ENCODE data around the gene NAA25.
"Not testable (repeated sequence)": the region's sequence is repeated elsewhere in the genome, so short reads cannot be mapped to it uniquely, and the experiment has no call there.

NAA25 gene

GRCh38 chr12:112000820-112001219, 107.8 kb downstream of the NAA25 start:
- Histone ChIP-seq H3K9me3 (ENCODE audit: control insufficient read depth in 2 of 2, low read length in 2 of 2) (no peaks in the 10 kb centered on the region), H3K27ac (ENCODE audit: low read depth in 2 of 2, low read length in 2 of 2) (no peak overlapping the region), H3K9ac (ENCODE audit: low read depth in 1 of 2, low read length in 2 of 2) (no peak overlapping the region), H3K4me1 (ENCODE audit: control insufficient read depth in 2 of 2, insufficient read depth in 2 of 2, low read length in 2 of 2) (no peaks in the 10 kb centered on the region), H3K27me3 (ENCODE audit: control insufficient read depth in 2 of 2, insufficient read depth in 2 of 2, low read length in 2 of 2) (no peaks in the 10 kb centered on the region), H3K36me3 (ENCODE audit: control insufficient read depth in 2 of 2, insufficient read depth in 2 of 2, low read length in 2 of 2) (no peaks in the 10 kb centered on the region), H3K4me3 (ENCODE audit: low read length in 2 of 2) (no peak overlapping the region)

- not testable (repeated sequence) for H3K36me3 ChIP-seq (ENCODE audit: control insufficient read depth in 2 of 2, insufficient read depth in 2 of 2, low read length in 2 of 2); H3K4me3 ChIP-seq (ENCODE audit: low read length in 2 of 2); H3K9ac ChIP-seq (ENCODE audit: low read depth in 1 of 2, low read length in 2 of 2); H3K9me3 ChIP-seq (ENCODE audit: control insufficient read depth in 2 of 2, low read length in 2 of 2); H3K27me3 ChIP-seq (ENCODE audit: control insufficient read depth in 2 of 2, insufficient read depth in 2 of 2, low read length in 2 of 2); H3K4me1 ChIP-seq (ENCODE audit: control insufficient read depth in 2 of 2, insufficient read depth in 2 of 2, low read length in 2 of 2); H3K27ac ChIP-seq (ENCODE audit: low read depth in 2 of 2, low read length in 2 of 2)
Measured at GRCh38 chr12:111999129-111999528, 109.5 kb downstream of the NAA25 start.

- H3K9me3 ChIP-seq (ENCODE audit: control insufficient read depth in 2 of 2, low read length in 2 of 2): no peaks in the 10 kb centered on the region
- H3K27ac ChIP-seq (ENCODE audit: low read depth in 2 of 2, low read length in 2 of 2): no peak overlapping the region
- H3K36me3 ChIP-seq (ENCODE audit: control insufficient read depth in 2 of 2, insufficient read depth in 2 of 2, low read length in 2 of 2): no peaks in the 10 kb centered on the region
- no peaks in the 10 kb centered on the region for H3K4me1 ChIP-seq (ENCODE audit: control insufficient read depth in 2 of 2, insufficient read depth in 2 of 2, low read length in 2 of 2)
- H3K4me3 ChIP-seq (ENCODE audit: low read length in 2 of 2): no peak overlapping the region
- no peaks in the 10 kb centered on the region for H3K27me3 ChIP-seq (ENCODE audit: control insufficient read depth in 2 of 2, insufficient read depth in 2 of 2, low read length in 2 of 2)
- H3K9ac ChIP-seq (ENCODE audit: low read depth in 1 of 2, low read length in 2 of 2): no peak overlapping the region
Measured at GRCh38 chr12:111998015-111998414, 110.6 kb downstream of the NAA25 start.

GRCh38 chr12:111997300-111997699, 111.3 kb downstream of the NAA25 start:
- no peak overlapping the region for H3K9ac ChIP-seq (ENCODE audit: low read depth in 1 of 2, low read length in 2 of 2)
- H3K4me1 ChIP-seq (ENCODE audit: control insufficient read depth in 2 of 2, insufficient read depth in 2 of 2, low read length in 2 of 2): no peaks in the 10 kb centered on the region
- H3K27ac ChIP-seq (ENCODE audit: low read depth in 2 of 2, low read length in 2 of 2): no peak overlapping the region
- no peaks in the 10 kb centered on the region for H3K36me3 ChIP-seq (ENCODE audit: control insufficient read depth in 2 of 2, insufficient read depth in 2 of 2, low read length in 2 of 2)
- no peaks in the 10 kb centered on the region for H3K9me3 ChIP-seq (ENCODE audit: control insufficient read depth in 2 of 2, low read length in 2 of 2)
- no peak overlapping the region for H3K4me3 ChIP-seq (ENCODE audit: low read length in 2 of 2)
- no peaks in the 10 kb centered on the region for H3K27me3 ChIP-seq (ENCODE audit: control insufficient read depth in 2 of 2, insufficient read depth in 2 of 2, low read length in 2 of 2)

GRCh38 chr12:111995782-111996480, 112.7 kb downstream of the NAA25 start:
- Histone ChIP-seq H3K27me3 (ENCODE audit: control insufficient read depth in 2 of 2, insufficient read depth in 2 of 2, low read length in 2 of 2) (no peaks in the 10 kb centered on the region), H3K27ac (ENCODE audit: low read depth in 2 of 2, low read length in 2 of 2) (no peak overlapping the region), H3K9ac (ENCODE audit: low read depth in 1 of 2, low read length in 2 of 2) (no peak overlapping the region), H3K4me3 (ENCODE audit: low read length in 2 of 2) (no peak overlapping the region), H3K36me3 (ENCODE audit: control insufficient read depth in 2 of 2, insufficient read depth in 2 of 2, low read length in 2 of 2) (no peaks in the 10 kb centered on the region), H3K4me1 (ENCODE audit: control insufficient read depth in 2 of 2, insufficient read depth in 2 of 2, low read length in 2 of 2) (no peaks in the 10 kb centered on the region), H3K9me3 (ENCODE audit: control insufficient read depth in 2 of 2, low read length in 2 of 2) (no peaks in the 10 kb centered on the region)

GRCh38 chr12:111994211-111995111, 114.1 kb downstream of the NAA25 start:
- not testable (repeated sequence) for H3K27me3 ChIP-seq (ENCODE audit: control insufficient read depth in 2 of 2, insufficient read depth in 2 of 2, low read length in 2 of 2); H3K9ac ChIP-seq (ENCODE audit: low read depth in 1 of 2, low read length in 2 of 2); H3K4me1 ChIP-seq (ENCODE audit: control insufficient read depth in 2 of 2, insufficient read depth in 2 of 2, low read length in 2 of 2); H3K36me3 ChIP-seq (ENCODE audit: control insufficient read depth in 2 of 2, insufficient read depth in 2 of 2, low read length in 2 of 2); H3K9me3 ChIP-seq (ENCODE audit: control insufficient read depth in 2 of 2, low read length in 2 of 2)
- Histone ChIP-seq H3K27ac (ENCODE audit: low read depth in 2 of 2, low read length in 2 of 2) (peak overlapping the region in 1 of 2 donors; percentile 35), H3K4me3 (ENCODE audit: low read length in 2 of 2) (peak overlapping the region in 1 of 2 donors; percentile 48)

GRCh38 chr12:111993292-111994150, 115.1 kb downstream of the NAA25 start:
- H3K27ac ChIP-seq (ENCODE audit: low read depth in 2 of 2, low read length in 2 of 2): peak overlapping the region in 1 of 2 donors; percentile 7

GRCh38 chr12:111992464-111992863, 116.1 kb downstream of the NAA25 start:
- Histone ChIP-seq H3K9me3 (ENCODE audit: control insufficient read depth in 2 of 2, low read length in 2 of 2) (no peaks in the 10 kb centered on the region), H3K27me3 (ENCODE audit: control insufficient read depth in 2 of 2, insufficient read depth in 2 of 2, low read length in 2 of 2) (no peaks in the 10 kb centered on the region), H3K4me3 (ENCODE audit: low read length in 2 of 2) (no peak overlapping the region), H3K9ac (ENCODE audit: low read depth in 1 of 2, low read length in 2 of 2) (no peak overlapping the region), H3K27ac (ENCODE audit: low read depth in 2 of 2, low read length in 2 of 2) (no peak overlapping the region), H3K36me3 (ENCODE audit: control insufficient read depth in 2 of 2, insufficient read depth in 2 of 2, low read length in 2 of 2) (no peaks in the 10 kb centered on the region), H3K4me1 (ENCODE audit: control insufficient read depth in 2 of 2, insufficient read depth in 2 of 2, low read length in 2 of 2) (no peaks in the 10 kb centered on the region)

More at GRCh38 chr12:111993292-111994150, 115.1 kb downstream of the NAA25 start:
- no peak overlapping the region for H3K4me3 ChIP-seq (ENCODE audit: low read length in 2 of 2)
- H3K27me3 ChIP-seq (ENCODE audit: control insufficient read depth in 2 of 2, insufficient read depth in 2 of 2, low read length in 2 of 2): no peaks in the 10 kb centered on the region
- no peaks in the 10 kb centered on the region for H3K36me3 ChIP-seq (ENCODE audit: control insufficient read depth in 2 of 2, insufficient read depth in 2 of 2, low read length in 2 of 2)
- H3K9me3 ChIP-seq (ENCODE audit: control insufficient read depth in 2 of 2, low read length in 2 of 2): no peaks in the 10 kb centered on the region
- H3K4me1 ChIP-seq (ENCODE audit: control insufficient read depth in 2 of 2, insufficient read depth in 2 of 2, low read length in 2 of 2): no peaks in the 10 kb centered on the region
- no peak overlapping the region for H3K9ac ChIP-seq (ENCODE audit: low read depth in 1 of 2, low read length in 2 of 2)

GRCh38 chr12:111991946-111992345, 116.6 kb downstream of the NAA25 start:
- no peak overlapping the region for H3K4me3 ChIP-seq (ENCODE audit: low read length in 2 of 2)
- H3K9ac ChIP-seq (ENCODE audit: low read depth in 1 of 2, low read length in 2 of 2): no peak overlapping the region
- no peaks in the 10 kb centered on the region for H3K36me3 ChIP-seq (ENCODE audit: control insufficient read depth in 2 of 2, insufficient read depth in 2 of 2, low read length in 2 of 2)
- no peaks in the 10 kb centered on the region for H3K9me3 ChIP-seq (ENCODE audit: control insufficient read depth in 2 of 2, low read length in 2 of 2)
- H3K4me1 ChIP-seq (ENCODE audit: control insufficient read depth in 2 of 2, insufficient read depth in 2 of 2, low read length in 2 of 2): no peaks in the 10 kb centered on the region
- no peak overlapping the region for H3K27ac ChIP-seq (ENCODE audit: low read depth in 2 of 2, low read length in 2 of 2)
- no peaks in the 10 kb centered on the region for H3K27me3 ChIP-seq (ENCODE audit: control insufficient read depth in 2 of 2, insufficient read depth in 2 of 2, low read length in 2 of 2)

- Histone ChIP-seq H3K4me3 (ENCODE audit: low read length in 2 of 2) (no peak overlapping the region), H3K36me3 (ENCODE audit: control insufficient read depth in 2 of 2, insufficient read depth in 2 of 2, low read length in 2 of 2) (no peaks in the 10 kb centered on the region), H3K27ac (ENCODE audit: low read depth in 2 of 2, low read length in 2 of 2) (no peak overlapping the region), H3K4me1 (ENCODE audit: control insufficient read depth in 2 of 2, insufficient read depth in 2 of 2, low read length in 2 of 2) (no peaks in the 10 kb centered on the region), H3K9ac (ENCODE audit: low read depth in 1 of 2, low read length in 2 of 2) (no peak overlapping the region), H3K9me3 (ENCODE audit: control insufficient read depth in 2 of 2, low read length in 2 of 2) (no peaks in the 10 kb centered on the region), H3K27me3 (ENCODE audit: control insufficient read depth in 2 of 2, insufficient read depth in 2 of 2, low read length in 2 of 2) (no peaks in the 10 kb centered on the region)
Measured at GRCh38 chr12:111991535-111991934, 117.0 kb downstream of the NAA25 start.

All from mucosa of rectum (tissue), 2 donors.